Stimulated activated CD4-positive, alpha-beta T cell treated with anti-CD3 and anti-CD28 coated beads, Interleukin-1b, Interleukin-23, amount 100 ng/mL, for 1 hour (primary cell): ENCODE measurements around the gene ZNF630.
"Not testable (repeated sequence)": the region's sequence is repeated elsewhere in the genome, so short reads cannot be mapped to it uniquely, and the experiment has no call there.

Experiments
- DNase-seq, 2 donors: peaks; one replicate each; pipeline ENCODE4 v3.0.0-alpha.2; 2020; ENCODE audit warnings: low read depth in 2 of 2

ZNF630 gene

DNA sequence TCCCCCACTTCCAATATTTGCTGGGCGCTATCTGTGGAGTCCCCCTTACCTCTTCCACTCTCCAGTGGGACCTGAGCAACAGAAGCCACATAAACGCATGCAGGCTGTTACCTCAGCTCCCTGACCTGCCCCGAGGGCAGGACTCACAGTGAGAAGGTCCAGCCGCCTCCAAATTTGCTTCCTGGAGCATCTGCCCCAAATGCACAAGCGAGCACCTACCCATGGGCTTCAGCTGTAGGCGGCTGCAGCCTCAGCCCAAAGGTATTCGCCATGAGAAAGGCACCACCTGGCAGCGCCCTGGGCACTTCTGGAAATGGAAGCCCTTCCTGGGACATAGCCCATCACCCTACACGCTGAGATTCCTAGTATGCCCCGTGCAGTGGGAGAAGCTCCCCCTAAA is 41.2 kb downstream of the ZNF630 start:
- DNase-seq = no peak

DNA sequence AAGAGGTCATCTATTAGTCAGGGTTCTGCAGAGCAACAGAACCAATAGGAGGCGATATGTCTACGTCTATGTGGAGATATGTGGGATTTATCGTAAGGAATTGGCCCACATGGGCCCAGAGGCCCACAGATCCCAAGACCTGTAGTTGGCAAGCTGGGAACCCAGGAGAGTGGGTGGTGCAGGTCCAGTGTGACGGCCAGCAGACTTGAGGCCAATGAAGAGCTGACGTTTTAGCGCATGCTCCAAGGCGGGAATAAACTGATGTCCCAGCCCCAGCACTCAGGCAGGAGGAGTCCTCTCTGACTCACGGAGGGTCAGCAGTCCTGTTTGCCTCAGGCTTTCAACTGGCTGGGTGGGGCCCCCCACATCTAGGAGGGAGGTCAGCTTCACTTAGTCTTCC is 43.3 kb downstream of the ZNF630 start:
- no peak for DNase-seq

DNA sequence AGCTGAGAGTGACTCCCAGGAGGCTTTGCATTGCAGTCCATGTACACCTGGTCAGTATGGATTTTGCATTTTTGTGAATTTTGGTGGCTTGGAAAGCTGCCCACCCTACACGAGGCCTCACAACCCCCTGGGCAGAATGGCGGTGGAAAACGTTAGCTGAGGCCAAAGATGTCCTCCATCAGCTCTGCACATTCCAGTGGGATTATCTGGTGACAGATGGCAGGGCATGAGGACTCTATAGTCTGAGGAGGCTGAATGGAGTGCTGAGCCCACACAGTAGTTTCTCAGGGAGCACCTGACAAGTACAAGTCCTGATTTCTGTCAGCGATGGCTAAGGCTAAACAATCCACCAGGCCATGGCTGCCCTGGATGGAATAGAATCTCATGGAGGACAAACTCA is 43.9 kb downstream of the ZNF630 start:
- DNase-seq = not testable (repeated sequence)

DNA sequence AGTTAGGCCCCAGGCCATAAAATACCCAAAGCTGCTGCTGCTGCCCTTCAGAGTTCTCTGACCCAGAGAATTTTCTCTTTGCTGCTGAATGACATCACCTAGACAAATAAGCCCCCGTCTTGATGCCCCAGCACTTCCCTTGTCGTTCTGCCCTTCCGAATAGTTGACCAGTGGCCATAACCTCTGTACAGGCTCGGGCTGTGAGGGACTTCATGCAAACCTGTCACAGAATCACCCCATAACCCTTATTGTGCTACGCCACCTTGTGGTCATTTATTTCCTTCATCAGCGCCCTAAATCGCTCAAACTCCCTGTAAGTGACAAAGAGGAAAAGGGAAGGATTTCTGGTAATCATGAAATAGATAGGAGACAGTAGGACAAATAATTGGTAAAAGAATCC is 45.9 kb downstream of the ZNF630 start:
- no peak for DNase-seq

DNA sequence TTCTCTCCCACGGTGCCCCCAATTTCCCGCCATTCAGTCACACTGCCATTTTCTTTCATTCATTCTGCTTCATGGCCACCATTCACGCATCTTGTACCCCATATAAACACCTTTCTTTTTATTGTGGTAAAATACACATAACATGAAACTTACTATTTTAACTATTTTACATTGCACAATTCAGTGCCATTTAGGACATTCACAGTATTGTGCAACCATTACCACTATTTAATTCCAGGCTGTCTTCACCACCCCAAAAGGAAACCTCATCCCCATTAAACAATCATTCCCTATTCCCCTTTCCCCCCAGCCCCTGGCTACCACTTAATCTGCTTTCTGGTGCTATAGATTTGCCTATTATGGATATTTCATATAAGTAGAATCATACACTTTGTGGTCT is 48.7 kb downstream of the ZNF630 start:
- no peak for DNase-seq

DNA sequence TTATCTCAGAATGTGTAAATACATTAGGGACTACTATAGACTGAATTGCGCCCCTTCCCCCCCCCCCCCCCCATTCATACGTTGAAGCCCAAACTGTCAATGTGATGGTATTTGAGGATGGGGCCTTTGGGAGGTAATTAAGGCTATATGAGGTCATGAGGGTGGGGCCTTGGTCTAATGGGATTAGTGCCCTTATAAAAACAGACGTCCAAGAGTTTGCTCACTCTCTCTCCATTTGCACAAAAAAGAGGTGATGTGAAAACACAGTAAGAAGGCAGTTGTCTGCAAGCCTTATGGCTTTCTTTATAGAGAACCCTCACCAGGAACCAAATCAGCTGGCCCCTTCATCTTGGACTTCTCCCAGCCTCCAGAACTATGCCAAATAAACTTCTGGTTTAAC is 49.3 kb downstream of the ZNF630 start:
- DNase-seq = no peak

DNA sequence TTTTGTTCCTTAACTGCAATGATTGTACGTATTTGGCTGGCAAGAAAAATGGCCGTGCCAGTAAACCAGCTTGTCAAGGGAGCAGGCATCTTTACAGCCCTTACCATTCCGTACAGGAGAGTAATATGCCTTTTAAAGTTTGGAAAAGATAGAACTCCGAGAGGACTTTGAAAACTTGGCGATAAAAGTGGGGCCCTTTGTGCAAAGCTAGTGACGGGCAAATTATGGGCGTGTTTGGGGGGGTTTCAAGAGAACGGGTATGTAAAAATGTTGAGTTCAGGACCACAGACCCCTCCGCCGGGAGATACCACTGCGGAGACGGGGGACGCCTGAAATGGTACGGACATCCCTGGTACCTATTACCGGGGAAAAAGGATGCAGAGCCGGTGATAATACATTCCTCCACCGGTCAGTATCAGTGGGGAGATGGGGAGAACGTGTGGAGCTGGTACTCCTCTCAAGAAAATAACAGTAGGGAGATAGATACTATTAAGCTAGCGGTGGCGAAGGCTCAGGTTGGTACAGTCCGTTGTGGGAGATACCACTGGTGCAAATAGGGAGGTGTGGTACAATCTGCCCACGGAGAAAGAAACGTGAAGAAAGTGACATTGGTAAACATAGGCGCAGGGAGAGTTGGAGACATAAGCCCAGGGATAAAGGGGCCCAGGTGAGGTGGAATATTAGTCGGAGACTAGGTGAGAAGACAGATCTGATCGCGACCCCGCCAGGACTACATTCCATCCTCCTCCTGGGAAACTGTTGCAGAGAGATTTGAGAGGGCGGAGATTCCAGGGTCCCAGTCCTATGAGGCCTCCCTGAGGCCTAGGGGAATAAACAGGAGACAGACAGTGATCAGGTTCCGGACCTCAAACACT is 50.2 kb downstream of the ZNF630 start:
- peak; percentile 23 to 52 for DNase-seq

DNA sequence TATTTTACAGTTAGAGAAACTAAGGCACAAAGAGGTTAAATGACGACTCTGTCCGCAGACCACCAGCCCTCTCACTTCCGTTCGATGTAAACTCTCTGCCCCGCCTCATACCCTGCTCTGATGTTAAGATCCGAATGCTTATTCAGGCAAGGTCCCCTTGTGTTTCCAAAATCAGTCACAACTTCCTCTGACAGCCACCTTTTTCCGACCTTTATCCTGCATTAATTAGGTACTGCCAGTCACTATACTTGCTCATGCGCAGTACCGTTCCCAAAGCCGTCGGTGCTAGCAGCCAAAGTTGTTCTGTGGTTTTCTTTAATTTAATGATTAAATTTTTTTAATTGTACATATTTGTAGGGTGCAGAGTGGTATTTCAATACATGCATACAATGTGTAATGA is 51.0 kb downstream of the ZNF630 start:
- not testable (repeated sequence) for DNase-seq

DNA sequence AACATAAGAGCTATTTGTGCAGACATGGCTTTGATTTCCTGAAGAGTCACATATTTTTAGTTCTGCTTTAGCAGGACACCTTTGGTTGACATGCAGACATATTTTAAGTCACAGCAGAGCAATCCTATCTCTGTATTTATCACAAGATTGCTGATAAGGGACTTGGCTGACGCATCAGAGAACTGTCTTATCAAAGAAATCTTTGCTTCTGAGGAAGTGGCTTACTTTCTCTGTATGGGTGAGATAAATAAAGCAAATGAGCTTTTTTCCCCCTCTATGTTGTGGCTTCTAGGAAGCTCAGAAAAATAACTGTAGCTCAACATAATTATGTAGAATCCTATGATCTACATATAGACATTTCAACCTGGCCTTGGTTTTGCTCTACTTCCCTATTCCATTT is 51.5 kb downstream of the ZNF630 start:
- not testable (repeated sequence) for DNase-seq

DNA sequence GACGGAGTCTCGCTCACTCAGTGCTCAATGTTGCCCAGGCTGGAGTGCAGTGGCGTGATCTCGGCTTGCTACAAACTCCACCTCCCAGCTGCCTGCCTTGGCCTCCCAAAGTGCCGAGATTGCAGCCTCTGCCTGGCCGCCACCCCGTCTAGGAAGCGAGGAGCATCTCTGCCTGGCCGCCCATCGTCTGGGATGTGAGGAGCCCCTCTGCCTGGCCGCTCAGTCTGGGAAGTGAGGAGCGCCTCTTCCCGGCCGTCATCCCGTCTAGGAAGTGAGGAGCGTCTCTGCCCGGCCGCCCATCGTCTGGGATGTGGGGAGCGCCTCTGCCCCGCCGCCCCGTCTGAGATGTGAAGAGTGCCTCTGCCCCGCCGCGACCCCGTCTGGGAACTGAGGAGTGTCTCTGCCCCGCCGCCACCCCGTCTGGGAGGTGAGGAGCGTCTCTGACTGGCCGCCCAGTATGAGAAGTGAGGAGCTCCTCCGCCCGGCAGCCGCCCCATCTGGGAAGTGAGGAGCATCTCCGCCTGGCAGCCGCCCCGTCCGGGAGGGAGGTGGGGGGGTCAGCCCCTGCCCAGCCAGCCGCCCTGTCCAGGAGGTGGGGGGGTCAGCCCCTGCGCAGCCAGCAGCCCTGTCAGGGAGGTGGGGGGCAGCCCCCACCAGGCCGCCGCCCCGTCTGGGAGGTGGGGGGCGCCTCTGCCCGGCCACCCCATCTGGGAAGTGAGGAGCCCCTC is 54.7 kb downstream of the ZNF630 start:
- not testable (repeated sequence) for DNase-seq

DNA sequence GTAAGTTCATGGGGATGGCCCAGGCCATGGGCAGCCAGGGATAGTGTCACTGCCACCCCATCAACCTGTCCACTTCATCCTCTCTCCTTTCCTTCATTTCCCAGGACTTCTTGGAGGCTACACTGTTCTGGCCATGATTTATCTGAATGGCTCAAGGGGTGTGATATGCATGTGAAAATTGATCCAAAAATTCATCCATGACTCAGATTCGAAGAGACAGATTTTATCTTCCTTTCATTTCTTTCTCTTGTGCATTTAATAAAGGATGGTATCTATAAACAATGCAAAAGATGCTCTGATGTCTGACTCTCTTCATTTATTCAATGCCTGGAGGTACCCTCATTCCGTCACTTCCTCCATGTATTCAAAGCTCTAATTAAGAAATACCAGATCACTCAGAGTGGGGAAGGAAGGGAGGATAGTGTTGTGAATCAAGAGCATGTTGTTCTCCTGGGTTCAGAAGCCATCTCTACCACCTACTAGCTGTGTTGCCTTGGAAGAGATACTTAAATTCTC is 61.9 kb downstream of the ZNF630 start:
- not testable (repeated sequence) for DNase-seq
